Measurements from ENCODE around the gene KIF3A.

DNA sequence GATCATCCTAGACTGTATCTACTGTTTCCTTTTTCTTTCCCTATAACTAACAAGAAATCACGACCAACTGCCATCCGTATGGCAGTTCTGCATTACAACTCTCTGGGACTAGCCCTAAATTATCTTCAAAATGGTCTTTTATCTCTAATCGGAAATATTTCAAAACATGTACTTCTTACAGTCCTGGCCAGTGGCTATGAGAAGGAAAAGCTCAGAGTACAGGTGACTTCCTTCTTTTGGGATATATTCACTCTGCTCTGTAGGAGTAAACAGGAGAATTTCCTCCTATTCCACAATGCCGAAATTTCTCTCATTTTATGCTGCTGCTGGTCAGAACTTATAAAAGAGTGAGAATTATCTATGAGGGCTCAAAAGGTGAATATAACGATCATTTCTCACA is 41.5 kb upstream of the KIF3A start:
- TF ChIP-seq, protein P1, sequence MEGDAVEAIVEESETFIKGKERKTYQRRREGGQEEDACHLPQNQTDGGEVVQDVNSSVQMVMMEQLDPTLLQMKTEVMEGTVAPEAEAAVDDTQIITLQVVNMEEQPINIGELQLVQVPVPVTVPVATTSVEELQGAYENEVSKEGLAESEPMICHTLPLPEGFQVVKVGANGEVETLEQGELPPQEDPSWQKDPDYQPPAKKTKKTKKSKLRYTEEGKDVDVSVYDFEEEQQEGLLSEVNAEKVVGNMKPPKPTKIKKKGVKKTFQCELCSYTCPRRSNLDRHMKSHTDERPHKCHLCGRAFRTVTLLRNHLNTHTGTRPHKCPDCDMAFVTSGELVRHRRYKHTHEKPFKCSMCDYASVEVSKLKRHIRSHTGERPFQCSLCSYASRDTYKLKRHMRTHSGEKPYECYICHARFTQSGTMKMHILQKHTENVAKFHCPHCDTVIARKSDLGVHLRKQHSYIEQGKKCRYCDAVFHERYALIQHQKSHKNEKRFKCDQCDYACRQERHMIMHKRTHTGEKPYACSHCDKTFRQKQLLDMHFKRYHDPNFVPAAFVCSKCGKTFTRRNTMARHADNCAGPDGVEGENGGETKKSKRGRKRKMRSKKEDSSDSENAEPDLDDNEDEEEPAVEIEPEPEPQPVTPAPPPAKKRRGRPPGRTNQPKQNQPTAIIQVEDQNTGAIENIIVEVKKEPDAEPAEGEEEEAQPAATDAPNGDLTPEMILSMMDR (IDR thresholded peaks at IDR 0.05): no peak
- no peak for TF ChIP-seq POLR2A (IDR thresholded peaks at IDR 0.05)

All from testis (tissue), 2 donors.